Astrocyte (in vitro differentiated cells and primary cell): Measurements from ENCODE around the gene PLA2G6. TPM values are rescaled to one million over a fixed set of nuclear protein-coding genes. Genes with fewer than 3 reads are reported as not detected.

Experiments used
- DNase-seq: peaks from one replicate; pipeline ENCODE4 v3.0.0-alpha.2; 2010; ENCODE audit warnings: low read depth
- FAIRE-seq: peaks from 2 replicates; lab custom pipeline; 2011; peaks lifted over from hg19 to GRCh38; lab: Jason Lieb, UNC
- H2AFZ ChIP-seq: 2 replicates; pipeline ENCODE4 v1.6.0; 2012; ENCODE audit warnings: low read depth, low read length, inconsistent platforms
- H3K27ac ChIP-seq: 2 replicates; pipeline ENCODE4 v1.5.1; 2011; ENCODE audit warnings: low read depth, low read length, inconsistent platforms
- H3K27me3 ChIP-seq: 2 replicates; pipeline ENCODE4 v1.6.0; 2011; ENCODE audit warnings: low read length, inconsistent platforms; ENCODE audit not compliant: insufficient read depth
- H3K36me3 ChIP-seq: 2 replicates; pipeline ENCODE4 v1.5.1; 2011; ENCODE audit warnings: low read length, inconsistent platforms; ENCODE audit not compliant: insufficient read depth
- H3K4me1 ChIP-seq: 2 replicates; pipeline ENCODE4 v1.5.1; 2011; ENCODE audit warnings: low read length, inconsistent platforms; ENCODE audit not compliant: insufficient read depth
- H3K4me2 ChIP-seq: 2 replicates; pipeline ENCODE4 v1.6.0; 2012; ENCODE audit warnings: low read length, inconsistent platforms
- H3K4me3 ChIP-seq: 2 replicates; pipeline ENCODE4 v1.5.1; 2011; ENCODE audit warnings: low read depth, mild to moderate bottlenecking, low read length, inconsistent platforms; ENCODE audit not compliant: insufficient read depth
- H3K79me2 ChIP-seq: 2 replicates; pipeline ENCODE4 v1.6.0; 2012; ENCODE audit warnings: mild to moderate bottlenecking, low read length, inconsistent platforms; ENCODE audit not compliant: insufficient read depth
- H3K9ac ChIP-seq: 2 replicates; pipeline ENCODE4 v1.6.0; 2012; ENCODE audit warnings: mild to moderate bottlenecking, low read length, inconsistent platforms
- H3K9me3 ChIP-seq: 2 replicates; pipeline ENCODE4 v1.5.1; 2012; ENCODE audit warnings: low read depth, mild to moderate bottlenecking, low read length, inconsistent platforms; ENCODE audit not compliant: insufficient read depth
- H4K20me1 ChIP-seq: 2 replicates; pipeline ENCODE4 v1.6.0; 2012; ENCODE audit warnings: low read length, inconsistent platforms; ENCODE audit not compliant: insufficient read depth
- H3K27ac Mint-ChIP-seq: one replicate; pipeline ENCODE4 v1.8.0; 2021; ENCODE audit warnings: mild to moderate bottlenecking, mixed read lengths; ENCODE audit not compliant: unreplicated experiment
- H3K27me3 Mint-ChIP-seq: one replicate; pipeline ENCODE4 v1.8.0; 2021; ENCODE audit warnings: low read depth, mixed read lengths; ENCODE audit not compliant: unreplicated experiment
- H3K36me3 Mint-ChIP-seq: one replicate; pipeline ENCODE4 v1.8.0; 2021; ENCODE audit warnings: low read depth, mixed read lengths; ENCODE audit not compliant: unreplicated experiment
- H3K4me1 Mint-ChIP-seq: one replicate; pipeline ENCODE4 v1.8.0; 2021; ENCODE audit warnings: low read depth, mixed read lengths; ENCODE audit not compliant: unreplicated experiment
- H3K4me3 Mint-ChIP-seq: one replicate; pipeline ENCODE4 v1.8.0; 2021; ENCODE audit warnings: mild to moderate bottlenecking, moderate library complexity, mixed read lengths; ENCODE audit not compliant: unreplicated experiment
- H3K9me3 Mint-ChIP-seq: one replicate; pipeline ENCODE4 v1.8.0; 2021; ENCODE audit warnings: mild to moderate bottlenecking, mixed read lengths; ENCODE audit not compliant: unreplicated experiment
- EZH2 ChIP-seq: IDR thresholded peaks from 2 replicates; pipeline ENCODE4 v1.6.1; 2012; ENCODE audit warnings: mild to moderate bottlenecking, low read length, inconsistent platforms; ENCODE audit not compliant: insufficient read depth
- total RNA-seq: library from RNA; stranded (reverse); gene quantifications from 2 replicates; pipeline ENCODE4 v1.2.1, GENCODE V29; 2021
- TF ChIP-seq, protein P1 (sequence below): IDR thresholded peaks from 2 replicates; pipeline ENCODE4 v1.5.1; 2011; ENCODE audit warnings: low read depth, mild to moderate bottlenecking, inconsistent platforms, low read length, moderate library complexity; ENCODE audit not compliant: insufficient read depth

PLA2G6 gene
- total RNA-seq, 1 donor from 2014 or later, result 10.0 TPM

GRCh38 chr22:38187413-38188212 lies 6.0 kb upstream of the PLA2G6 start:
- H2AFZ ChIP-seq, result no peak overlapping the region
- peaks cover 3% of the 10 kb centered on the region for H3K27me3 Mint-ChIP-seq
- peaks cover 5% of the 10 kb centered on the region for H3K4me1 ChIP-seq
- FAIRE-seq, result no peak
- H3K9me3 ChIP-seq, result no peaks in the 10 kb centered on the region
- TF ChIP-seq EZH2, result no peak
- H3K36me3 ChIP-seq, result no peaks in the 10 kb centered on the region
- no peaks in the 10 kb centered on the region for H3K27me3 ChIP-seq
- no peak overlapping the region for H3K27ac ChIP-seq
- no peaks in the 10 kb centered on the region for H3K36me3 Mint-ChIP-seq
- H3K79me2 ChIP-seq, result no peaks in the 10 kb centered on the region
- H4K20me1 ChIP-seq, result no peaks in the 10 kb centered on the region
- H3K4me2 ChIP-seq, result no peak overlapping the region
- H3K27ac Mint-ChIP-seq, result no peak overlapping the region
- no peak overlapping the region for H3K4me3 ChIP-seq
- H3K4me1 Mint-ChIP-seq, result peaks cover 4% of the 10 kb centered on the region
- no peak overlapping the region for H3K9ac ChIP-seq
- DNase-seq, result no peak
- no peak overlapping the region for H3K4me3 Mint-ChIP-seq
- no peaks in the 10 kb centered on the region for H3K9me3 Mint-ChIP-seq

- Histone ChIP-seq H3K9ac (no peak overlapping the region), H3K27ac (no peak overlapping the region), H4K20me1 (no peaks in the 10 kb centered on the region), H2AFZ (no peak overlapping the region), H3K4me3 (no peak overlapping the region), H3K36me3 (no peaks in the 10 kb centered on the region), H3K4me1 (peaks cover under 1% of the 10 kb centered on the region), H3K4me2 (no peak overlapping the region), H3K9me3 (no peaks in the 10 kb centered on the region), H3K27me3 (no peaks in the 10 kb centered on the region), H3K79me2 (no peaks in the 10 kb centered on the region)
- DNase-seq (no peak), FAIRE-seq (no peak)
- no peak overlapping the region for H3K27ac Mint-ChIP-seq
- no peak overlapping the region for H3K4me3 Mint-ChIP-seq
- H3K36me3 Mint-ChIP-seq, result no peaks in the 10 kb centered on the region
- no peaks in the 10 kb centered on the region for H3K27me3 Mint-ChIP-seq
- peaks cover under 1% of the 10 kb centered on the region for H3K4me1 Mint-ChIP-seq
- TF ChIP-seq, protein P1, sequence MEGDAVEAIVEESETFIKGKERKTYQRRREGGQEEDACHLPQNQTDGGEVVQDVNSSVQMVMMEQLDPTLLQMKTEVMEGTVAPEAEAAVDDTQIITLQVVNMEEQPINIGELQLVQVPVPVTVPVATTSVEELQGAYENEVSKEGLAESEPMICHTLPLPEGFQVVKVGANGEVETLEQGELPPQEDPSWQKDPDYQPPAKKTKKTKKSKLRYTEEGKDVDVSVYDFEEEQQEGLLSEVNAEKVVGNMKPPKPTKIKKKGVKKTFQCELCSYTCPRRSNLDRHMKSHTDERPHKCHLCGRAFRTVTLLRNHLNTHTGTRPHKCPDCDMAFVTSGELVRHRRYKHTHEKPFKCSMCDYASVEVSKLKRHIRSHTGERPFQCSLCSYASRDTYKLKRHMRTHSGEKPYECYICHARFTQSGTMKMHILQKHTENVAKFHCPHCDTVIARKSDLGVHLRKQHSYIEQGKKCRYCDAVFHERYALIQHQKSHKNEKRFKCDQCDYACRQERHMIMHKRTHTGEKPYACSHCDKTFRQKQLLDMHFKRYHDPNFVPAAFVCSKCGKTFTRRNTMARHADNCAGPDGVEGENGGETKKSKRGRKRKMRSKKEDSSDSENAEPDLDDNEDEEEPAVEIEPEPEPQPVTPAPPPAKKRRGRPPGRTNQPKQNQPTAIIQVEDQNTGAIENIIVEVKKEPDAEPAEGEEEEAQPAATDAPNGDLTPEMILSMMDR, result no peak
- no peak for TF ChIP-seq EZH2
- H3K9me3 Mint-ChIP-seq, result no peaks in the 10 kb centered on the region
Measured at GRCh38 chr22:38186429-38186828, 4.8 kb upstream of the PLA2G6 start.

DNA sequence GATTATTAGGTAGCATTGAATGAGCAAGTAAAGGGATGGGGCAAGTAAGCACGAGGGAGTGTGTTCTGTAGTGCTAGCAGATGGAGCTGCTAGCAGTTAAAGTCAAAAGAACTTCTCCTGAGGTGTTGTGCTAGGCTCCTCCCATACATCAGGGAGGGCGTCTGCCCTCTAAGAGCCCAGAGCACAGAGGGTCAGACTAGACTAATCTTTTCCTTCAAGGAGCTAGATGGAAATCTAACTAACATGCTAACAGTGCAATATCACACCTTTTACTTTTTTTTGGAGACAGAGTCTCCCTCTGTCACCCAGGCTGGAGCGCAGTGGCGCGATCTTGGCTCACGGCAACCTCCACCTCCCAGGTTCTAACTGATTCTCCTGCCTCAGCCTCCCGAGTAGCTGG lies 3.2 kb upstream of the PLA2G6 start:
- no peaks in the 10 kb centered on the region for H3K79me2 ChIP-seq
- H3K4me2 ChIP-seq, result no peak overlapping the region
- Mint-ChIP-seq H3K4me3 (no peak overlapping the region), H3K36me3 (no peaks in the 10 kb centered on the region), H3K4me1 (peaks cover 16% of the 10 kb centered on the region), H3K27ac (no peak overlapping the region), H3K9me3 (no peaks in the 10 kb centered on the region), H3K27me3 (no peaks in the 10 kb centered on the region)
- FAIRE-seq, result no peak
- H3K4me3 ChIP-seq, result no peak overlapping the region
- no peaks in the 10 kb centered on the region for H4K20me1 ChIP-seq
- DNase-seq, result no peak
- no peak overlapping the region for H3K27ac ChIP-seq
- peaks cover 17% of the 10 kb centered on the region for H3K4me1 ChIP-seq
- TF ChIP-seq, protein P1, result no peak
- no peak for TF ChIP-seq EZH2
- H3K9ac ChIP-seq, result no peak overlapping the region
- H3K27me3 ChIP-seq, result no peaks in the 10 kb centered on the region
- H3K36me3 ChIP-seq, result no peaks in the 10 kb centered on the region
- H3K9me3 ChIP-seq, result no peaks in the 10 kb centered on the region
- H2AFZ ChIP-seq, result no peak overlapping the region
